Panc1 (cell line): ENCODE measurements around the gene GBA3. TPM values are rescaled to one million over a fixed set of nuclear protein-coding genes. Genes with fewer than 3 reads are reported as not detected.

Experiments used
- ATAC-seq: fragments of 200-7000 bp; cut with Tn5 transposase; 2 replicates; pipeline ENCODE4 v1.9.1; 2020; ENCODE audit warnings: mild to moderate bottlenecking, moderate library complexity
- BruUV-seq: library from RNA; stranded (reverse); fragments of 400-500 nt; replicated peaks from 2 replicates; lab custom pipeline; 2021; lab: Mats Ljungman, UMichigan
- CTCF ChIA-PET: fragments of 300-600 bp; sonication (Branson Sonifier 250); formaldehyde crosslinking; loops from one replicate; lab custom pipeline; 2022; ENCODE audit warnings: antibody characterized with exemption; lab: Charles Lee
- POLR2A ChIA-PET: fragments of 300-600 bp; sonication (Branson Sonifier 250); formaldehyde crosslinking; loops from one replicate; lab custom pipeline; 2022; ENCODE audit warnings: antibody characterized with exemption; lab: Charles Lee
- DNase-seq: peaks from one replicate; pipeline ENCODE4 v3.0.0-alpha.2; 2010; ENCODE audit warnings: low read depth, low spot score
- H3K27ac ChIP-seq: 2 replicates; pipeline ENCODE4 v1.5.1; 2011; ENCODE audit warnings: mild to moderate bottlenecking, low read length, inconsistent platforms
- H3K27me3 ChIP-seq: fragments of 200-500 bp; sonication (Bioruptor generic); 2 replicates; pipeline ENCODE4 v1.6.0; 2014; ENCODE audit warnings: low read length, inconsistent platforms; ENCODE audit not compliant: control insufficient read depth, insufficient read depth
- H3K36me3 ChIP-seq: fragments of 200-500 bp; sonication (Bioruptor generic); 2 replicates; pipeline ENCODE4 v1.5.1; 2014; ENCODE audit warnings: inconsistent platforms, mild to moderate bottlenecking, low read length, moderate library complexity; ENCODE audit not compliant: control insufficient read depth, insufficient read depth
- H3K4me1 ChIP-seq: 2 replicates; pipeline ENCODE4 v1.5.1; 2011; ENCODE audit warnings: inconsistent platforms, mild to moderate bottlenecking, low read length, moderate library complexity; ENCODE audit not compliant: control insufficient read depth, insufficient read depth
- H3K4me3 ChIP-seq, 2 experiments: 2 replicates each; pipeline ENCODE4 v1.5.1; 2011 to 2012; ENCODE audit warnings: low read depth in 2 of 2, low read length in 2 of 2, mild to moderate bottlenecking in 2 of 2, inconsistent platforms in 1 of 2, moderate library complexity in 1 of 2
- H3K9me3 ChIP-seq: fragments of 200-500 bp; sonication (Bioruptor generic); 2 replicates; pipeline ENCODE4 v1.5.1; 2014; ENCODE audit warnings: low read depth, mild to moderate bottlenecking, inconsistent platforms, low read length, moderate library complexity; ENCODE audit not compliant: control insufficient read depth, insufficient read depth
- CTCF ChIP-seq: fragments of 450-650 bp; IDR thresholded peaks from 2 replicates; pipeline ENCODE4 v1.5.1; 2017; ENCODE audit warnings: mild to moderate bottlenecking
- POLR2AphosphoS5 ChIP-seq: IDR thresholded peaks from 2 replicates; pipeline ENCODE4 v1.6.1; 2012; ENCODE audit warnings: mild to moderate bottlenecking, low read depth, low read length, moderate library complexity
- REST ChIP-seq, 2 experiments: IDR thresholded peaks; 2 replicates each; pipeline ENCODE4 v1.6.1; 2011 to 2012; ENCODE audit warnings: low read depth in 2 of 2, control low read depth in 1 of 2, low read length in 1 of 2, mild to moderate bottlenecking in 1 of 2, moderate library complexity in 1 of 2; ENCODE audit not compliant: insufficient read depth in 1 of 2
- SIN3A ChIP-seq: IDR thresholded peaks from 2 replicates; pipeline ENCODE4 v1.6.1; 2012; ENCODE audit warnings: low read depth, mild to moderate bottlenecking, low read length, moderate library complexity, borderline replicate concordance; ENCODE audit not compliant: insufficient read depth
- TCF7L2 ChIP-seq: IDR thresholded peaks from 2 replicates; pipeline ENCODE4 v1.6.1; 2011; ENCODE audit warnings: mild to moderate bottlenecking, low read depth, low read length, inconsistent platforms
- in situ Hi-C: cut with HindIII; loops from 2 replicates; pipeline ENCODE4 v1.10.0; 2016; ENCODE audit warnings: low sequenced_read_pairs, low pct_unique_long_range_greater_than_20kb
- intact Hi-C: fragments of 100-400 bp; cut with micrococcal nuclease; formaldehyde crosslinking; loops from one replicate; pipeline ENCODE4 v1.10.0; 2022; ENCODE audit not compliant: unreplicated experiment
- total RNA-seq: library from RNA; stranded (reverse); gene quantifications from one replicate; pipeline ENCODE4 v1.2.1, GENCODE V29; 2021; ENCODE audit not compliant: unreplicated experiment

Gene GBA3
- total RNA-seq, 1 experiment from 2014 or later = not detected

- Histone ChIP-seq H3K36me3 (no peaks in the 10 kb centered on the region), H3K4me3 (no peak overlapping the region), H3K27me3 (no peaks in the 10 kb centered on the region), H3K4me1 (no peaks in the 10 kb centered on the region), H3K27ac (no peak overlapping the region), H3K9me3 (no peaks in the 10 kb centered on the region)
- intact Hi-C loops (no loop called here), in situ Hi-C loops (no loop called here)
- ATAC-seq (no peak), DNase-seq (no peak)
- ChIA-PET POLR2A (no interaction called here), CTCF (no interaction called here)
- no peak for TF ChIP-seq CTCF
- TF ChIP-seq POLR2AphosphoS5 = no peak
- TF ChIP-seq TCF7L2 = no peak
- TF ChIP-seq SIN3A = no peak
- no peak for TF ChIP-seq REST (IDR thresholded peaks at IDR 0.05; ENCODE audit: insufficient read depth in 1 of 2, low read depth in 2 of 2, low read length in 1 of 2)
- BruUV-seq = no TSS peak
Observed at GRCh38 chr4:22745234-22745633, 52.5 kb downstream of the GBA3 start.

- ATAC-seq (no peak), DNase-seq (no peak)
- CTCF ChIA-PET = no interaction called here
- Histone ChIP-seq H3K27me3 (no peaks in the 10 kb centered on the region), H3K4me3 (no peak overlapping the region), H3K4me1 (no peaks in the 10 kb centered on the region), H3K27ac (no peak overlapping the region), H3K36me3 (no peaks in the 10 kb centered on the region), H3K9me3 (no peaks in the 10 kb centered on the region)
- POLR2A ChIA-PET = no interaction called here
- in situ Hi-C loops (no loop called here), intact Hi-C loops (no loop called here)
- BruUV-seq = no TSS peak
- TF ChIP-seq REST (IDR thresholded peaks at IDR 0.05; ENCODE audit: insufficient read depth in 1 of 2, low read depth in 2 of 2, low read length in 1 of 2) = no peak
- TF ChIP-seq CTCF = no peak
- no peak for TF ChIP-seq SIN3A
- TF ChIP-seq TCF7L2 = no peak
- no peak for TF ChIP-seq POLR2AphosphoS5
Observed at GRCh38 chr4:22754116-22754515, 61.4 kb downstream of the GBA3 start.
